GM10248 (cell line): ENCODE measurements around the gene FAM162B.

Experiments used
- CTCF ChIA-PET: fragments of 300-600 bp; sonication (Branson Sonifier 250); formaldehyde crosslinking; extraction: SDS; loops from one replicate; lab custom pipeline; 2021; ENCODE audit warnings: antibody characterized with exemption; lab: Yijun Ruan, JAX
- POLR2A ChIA-PET: fragments of 350-650 bp; sonication (Branson Sonifier 250); formaldehyde crosslinking; extraction: SDS; loops from one replicate; lab custom pipeline; 2020; ENCODE audit warnings: antibody characterized with exemption; lab: Yijun Ruan, JAX
- DNase-seq: peaks from one replicate; pipeline ENCODE4 v3.0.0; 2012; ENCODE audit errors: extremely low spot score
- CTCF ChIP-seq: IDR thresholded peaks from 2 replicates; pipeline ENCODE4 v1.5.1; 2012; ENCODE audit warnings: mild to moderate bottlenecking, low read depth; ENCODE audit errors: extremely low read depth, missing control alignments, control extremely low read depth

Gene FAM162B

DNA sequence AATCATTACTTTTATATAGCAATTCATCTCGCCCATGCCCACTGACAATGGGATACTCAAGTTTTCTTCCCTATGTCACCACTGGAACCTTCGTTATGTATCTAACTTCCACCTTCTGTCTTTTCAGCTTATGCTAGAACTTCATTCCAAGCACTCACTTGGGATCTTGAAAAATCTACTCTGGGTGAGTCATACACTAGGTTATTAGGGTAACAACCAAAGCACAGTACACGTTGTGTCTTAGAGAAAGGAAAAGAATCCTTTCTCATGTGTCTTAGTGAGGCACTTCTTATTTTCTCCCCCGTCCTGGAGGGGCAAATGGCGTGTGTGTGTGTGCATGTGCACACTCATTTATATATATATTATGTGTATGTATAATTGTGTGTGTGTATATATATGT, 18.3 kb upstream of the FAM162B start:
- TF ChIP-seq CTCF, result no peak
- ChIA-PET POLR2A (no interaction called here), CTCF (interaction anchor here (1.5 kb wide), 1 partner anchor 13 kb away, joined by 8 read pairs; no protein-coding TSS in a partner anchor)
- DNase-seq, result no peak

- CTCF ChIA-PET, result interaction anchor here (0.6 to 1.5 kb wide), 4 partner anchors 11 to 190 kb away, joined by 3 to 4 read pairs (median 3); no protein-coding TSS in a partner anchor
- POLR2A ChIA-PET, result no interaction called here
- peak; percentile 35 for TF ChIP-seq CTCF
- peak; percentile 31 for DNase-seq
These were observed 14.2 kb upstream of the FAM162B start for GRCh38 chr6:116779573-116780164.

GRCh38 chr6:116773886-116774285, 8.4 kb upstream of the FAM162B start:
- CTCF ChIA-PET, result no interaction called here
- no peak for DNase-seq
- POLR2A ChIA-PET, result no interaction called here
- TF ChIP-seq CTCF, result no peak

DNA sequence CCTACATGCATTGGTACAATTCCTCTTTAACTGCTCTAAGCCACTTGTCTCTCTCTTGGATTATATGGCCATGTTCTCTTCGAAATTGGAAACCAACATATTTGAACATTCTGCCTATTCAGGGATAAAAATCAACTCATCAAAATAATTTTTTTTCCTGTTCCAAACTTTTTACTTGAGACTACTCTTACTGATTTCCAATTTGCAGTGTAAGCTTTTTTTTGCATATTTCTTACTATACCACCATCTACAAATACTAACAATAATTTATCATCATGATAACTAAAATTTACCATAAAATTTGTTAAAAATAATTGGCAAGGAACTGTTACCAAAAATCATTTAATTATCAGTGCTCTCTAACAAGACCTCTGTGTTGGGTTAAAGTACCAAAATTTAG, 6.9 kb upstream of the FAM162B start:
- ChIA-PET POLR2A (no interaction called here), CTCF (no interaction called here)
- no peak for TF ChIP-seq CTCF
- no peak for DNase-seq

DNA sequence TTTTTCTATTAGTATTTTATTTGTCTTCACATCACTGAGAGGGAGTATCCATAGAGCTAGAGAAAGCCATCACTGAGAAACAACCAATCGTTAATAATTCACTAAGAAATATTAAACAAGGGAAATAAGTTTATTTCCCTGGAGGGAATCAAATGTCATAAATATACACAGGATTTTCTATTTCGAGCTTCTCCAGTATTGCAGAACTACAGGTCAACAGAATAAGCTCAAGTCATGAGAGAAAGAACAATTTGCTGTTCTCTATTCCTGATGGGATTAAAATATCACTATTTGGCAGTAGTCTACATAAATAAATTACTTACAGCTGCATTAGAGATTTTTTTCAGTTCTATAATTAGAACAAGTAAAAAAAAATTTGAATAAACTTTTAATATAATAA, 2.2 kb upstream of the FAM162B start:
- DNase-seq, result no peak
- ChIA-PET POLR2A (no interaction called here), CTCF (interaction anchor here (0.8 to 1.5 kb wide), 3 partner anchors 8 to 20 kb away, joined by 3 to 4 read pairs (median 3); no protein-coding TSS in a partner anchor)
- no peak for TF ChIP-seq CTCF

- ChIA-PET CTCF (interaction anchor here (0.8 to 1.5 kb wide), 2 partner anchors 9 to 19 kb away, joined by 3 read pairs; no protein-coding TSS in a partner anchor), POLR2A (no interaction called here)
- DNase-seq, result no peak
These were observed 1.1 kb upstream of the FAM162B start for GRCh38 chr6:116766506-116767176.

More at GRCh38 chr6:116766506-116767176, 1.1 kb upstream of the FAM162B start:
- TF ChIP-seq CTCF, result no peak
